ENCODE measurements around the gene KCNE1.

Gene KCNE1

GRCh38 chr21:34560021-34560420 is 48.0 kb upstream of the KCNE1 start:
- Histone ChIP-seq H4K20me1 (ENCODE audit: insufficient read depth, low read length) (no peaks in the 10 kb centered on the region), H3K4me1 (ENCODE audit: low read length) (peaks cover 2% of the 10 kb centered on the region; the same call in 1 of the 2 replicates), H3K9ac (ENCODE audit: low read length) (no peak overlapping the region), H3K27me3 (replicated peaks; ENCODE audit: insufficient read depth, low read length) (no peaks in the 10 kb centered on the region), H3K79me2 (ENCODE audit: low read length) (no peaks in the 10 kb centered on the region), H3K9me3 (replicated peaks; ENCODE audit: insufficient read depth, low read length) (no peaks in the 10 kb centered on the region), H3K9me2 (replicated peaks; ENCODE audit: insufficient read depth, low read length) (no peaks in the 10 kb centered on the region), H3F3A (ENCODE audit: insufficient read depth, low read length) (peaks cover 4% of the 10 kb centered on the region), H3K4me2 (ENCODE audit: low read depth, low read length) (no peak overlapping the region), H2AFZ (ENCODE audit: low read length) (no peak overlapping the region), H3K4me3 (ENCODE audit: low read length) (no peak overlapping the region), H3K36me3 (replicated peaks; ENCODE audit: insufficient read depth, low read length) (no peaks in the 10 kb centered on the region), H3K27ac (ENCODE audit: low read length) (no peak overlapping the region)
- no peak for TF ChIP-seq EZH2 (optimal IDR thresholded peaks at IDR 0.05; ENCODE audit: low read depth, low read length)
- TF ChIP-seq CTCF (IDR thresholded peaks at IDR 0.05; ENCODE audit: low read length), result no peak
- TF ChIP-seq EZH2phosphoT487 (IDR thresholded peaks at IDR 0.05; ENCODE audit: low read length), result no peak
- DNase-seq, result no peak

- Histone ChIP-seq H3K9me2 (replicated peaks; ENCODE audit: insufficient read depth, low read length) (no peaks in the 10 kb centered on the region), H3K4me3 (ENCODE audit: low read length) (no peak overlapping the region), H3K9ac (ENCODE audit: low read length) (no peak overlapping the region), H3K9me3 (replicated peaks; ENCODE audit: insufficient read depth, low read length) (no peaks in the 10 kb centered on the region), H3K27me3 (replicated peaks; ENCODE audit: insufficient read depth, low read length) (no peaks in the 10 kb centered on the region), H3K36me3 (replicated peaks; ENCODE audit: insufficient read depth, low read length) (no peaks in the 10 kb centered on the region), H3K79me2 (ENCODE audit: low read length) (no peaks in the 10 kb centered on the region), H3K27ac (ENCODE audit: low read length) (no peak overlapping the region), H2AFZ (ENCODE audit: low read length) (no peak overlapping the region), H4K20me1 (ENCODE audit: insufficient read depth, low read length) (no peaks in the 10 kb centered on the region), H3K4me1 (ENCODE audit: low read length) (peaks cover 5% of the 10 kb centered on the region; the same call in 1 of the 2 replicates), H3K4me2 (ENCODE audit: low read depth, low read length) (no peak overlapping the region), H3F3A (ENCODE audit: insufficient read depth, low read length) (peaks cover 11% of the 10 kb centered on the region)
- no peak for DNase-seq
- TF ChIP-seq EZH2 (optimal IDR thresholded peaks at IDR 0.05; ENCODE audit: low read depth, low read length), result no peak
- no peak for TF ChIP-seq CTCF (IDR thresholded peaks at IDR 0.05; ENCODE audit: low read length)
- no peak for TF ChIP-seq EZH2phosphoT487 (IDR thresholded peaks at IDR 0.05; ENCODE audit: low read length)
These were observed 47.1 kb upstream of the KCNE1 start for GRCh38 chr21:34559089-34559631.

DNA sequence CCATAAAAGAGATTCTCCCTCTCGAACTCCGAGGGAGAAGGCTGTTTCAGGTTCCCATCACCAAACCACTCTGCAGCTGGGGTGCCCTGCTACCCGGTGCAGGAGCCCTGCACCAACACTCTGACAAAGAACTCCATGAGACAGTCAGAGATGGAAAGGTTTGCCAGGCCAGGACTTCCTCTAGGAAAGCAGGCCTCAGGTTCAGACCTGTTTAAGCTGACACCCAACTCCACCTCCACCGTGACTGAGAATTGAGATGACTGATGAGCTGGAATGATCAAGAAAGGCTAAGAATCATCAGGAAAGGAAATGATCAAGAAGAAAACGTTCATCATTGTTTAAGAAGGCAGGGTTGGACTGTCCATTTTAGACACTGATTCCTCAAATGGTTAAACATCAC is 46.2 kb upstream of the KCNE1 start:
- Histone ChIP-seq H3K9ac (ENCODE audit: low read length) (no peak overlapping the region), H3K4me2 (ENCODE audit: low read depth, low read length) (no peak overlapping the region), H3K4me1 (ENCODE audit: low read length) (peaks cover 14% of the 10 kb centered on the region), H3K4me3 (ENCODE audit: low read length) (no peak overlapping the region), H4K20me1 (ENCODE audit: insufficient read depth, low read length) (no peaks in the 10 kb centered on the region), H3K9me2 (replicated peaks; ENCODE audit: insufficient read depth, low read length) (no peaks in the 10 kb centered on the region), H3K36me3 (replicated peaks; ENCODE audit: insufficient read depth, low read length) (no peaks in the 10 kb centered on the region), H3K9me3 (replicated peaks; ENCODE audit: insufficient read depth, low read length) (no peaks in the 10 kb centered on the region), H3K79me2 (ENCODE audit: low read length) (0 out of 2 replicates have a peak, but pooled peaks cover 3% of the 10 kb centered on the region), H3K27ac (ENCODE audit: low read length) (no peak overlapping the region), H3F3A (ENCODE audit: insufficient read depth, low read length) (peaks cover 19% of the 10 kb centered on the region), H2AFZ (ENCODE audit: low read length) (no peak overlapping the region), H3K27me3 (replicated peaks; ENCODE audit: insufficient read depth, low read length) (no peaks in the 10 kb centered on the region)
- DNase-seq, result no peak
- no peak for TF ChIP-seq EZH2 (optimal IDR thresholded peaks at IDR 0.05; ENCODE audit: low read depth, low read length)
- TF ChIP-seq CTCF (IDR thresholded peaks at IDR 0.05; ENCODE audit: low read length), result no peak

Data from MM.1S (cell line).